Measurements from ENCODE around the gene SFN. TPM values are rescaled to one million over a fixed set of nuclear protein-coding genes. Genes with fewer than 3 reads are reported as not detected.

Gene SFN
- total RNA-seq, 4 donors from 2014 or later, result 0.81 to 51.6 (median 6.9) TPM

DNA sequence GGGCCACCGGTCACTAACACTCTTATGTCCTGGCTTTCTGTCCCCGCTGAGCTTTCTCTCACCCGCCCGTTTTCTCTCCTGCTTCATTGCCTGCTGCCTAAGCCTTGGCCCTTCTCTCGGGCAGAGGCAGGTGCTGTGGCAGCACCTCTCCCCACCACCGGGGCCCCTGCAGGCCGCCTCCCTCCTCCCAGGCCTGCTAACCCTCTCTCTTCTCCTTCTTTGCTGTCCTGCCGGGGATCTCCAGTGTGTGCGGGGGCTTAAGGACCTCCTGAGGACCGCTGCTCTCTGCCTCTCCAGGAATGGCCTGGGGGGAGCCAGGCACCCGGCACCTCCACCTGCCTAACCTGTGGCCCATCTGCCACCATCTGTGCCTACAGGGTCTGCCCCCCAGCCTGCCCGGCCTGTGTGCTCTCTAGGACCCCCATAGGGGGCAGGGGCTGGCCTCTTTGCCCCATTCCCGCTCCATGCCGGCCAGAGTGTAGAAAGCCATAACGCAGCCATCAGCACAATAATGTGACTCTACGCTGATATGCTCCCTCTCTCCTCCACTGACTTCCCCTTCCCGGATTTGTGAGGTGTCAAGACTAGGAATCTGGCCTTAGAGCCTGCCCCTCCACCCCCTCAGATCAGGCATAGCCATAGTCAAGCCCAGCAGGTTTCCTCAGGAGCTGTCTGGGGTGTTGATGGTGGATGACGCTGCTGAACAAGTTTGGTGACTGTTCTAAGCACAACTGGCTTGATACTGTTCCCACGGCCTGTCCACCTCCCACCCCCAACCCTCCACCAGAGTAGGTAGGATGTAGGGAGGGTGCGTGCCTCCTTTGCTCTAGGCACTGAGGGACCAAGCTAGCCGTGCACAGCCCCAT, 6.1 kb upstream of the SFN start:
- H3K9me3 ChIP-seq, result no peaks in the 10 kb centered on the region
- no peak overlapping the region for H3K4me3 ChIP-seq
- peaks cover 0 to 68% of the 10 kb centered on the region in 2 donors for H3K36me3 ChIP-seq
- TF ChIP-seq, protein P1, sequence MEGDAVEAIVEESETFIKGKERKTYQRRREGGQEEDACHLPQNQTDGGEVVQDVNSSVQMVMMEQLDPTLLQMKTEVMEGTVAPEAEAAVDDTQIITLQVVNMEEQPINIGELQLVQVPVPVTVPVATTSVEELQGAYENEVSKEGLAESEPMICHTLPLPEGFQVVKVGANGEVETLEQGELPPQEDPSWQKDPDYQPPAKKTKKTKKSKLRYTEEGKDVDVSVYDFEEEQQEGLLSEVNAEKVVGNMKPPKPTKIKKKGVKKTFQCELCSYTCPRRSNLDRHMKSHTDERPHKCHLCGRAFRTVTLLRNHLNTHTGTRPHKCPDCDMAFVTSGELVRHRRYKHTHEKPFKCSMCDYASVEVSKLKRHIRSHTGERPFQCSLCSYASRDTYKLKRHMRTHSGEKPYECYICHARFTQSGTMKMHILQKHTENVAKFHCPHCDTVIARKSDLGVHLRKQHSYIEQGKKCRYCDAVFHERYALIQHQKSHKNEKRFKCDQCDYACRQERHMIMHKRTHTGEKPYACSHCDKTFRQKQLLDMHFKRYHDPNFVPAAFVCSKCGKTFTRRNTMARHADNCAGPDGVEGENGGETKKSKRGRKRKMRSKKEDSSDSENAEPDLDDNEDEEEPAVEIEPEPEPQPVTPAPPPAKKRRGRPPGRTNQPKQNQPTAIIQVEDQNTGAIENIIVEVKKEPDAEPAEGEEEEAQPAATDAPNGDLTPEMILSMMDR (IDR thresholded peaks at IDR 0.05), result no peak
- TF ChIP-seq POLR2A (IDR thresholded peaks at IDR 0.05), result no peak
- TF ChIP-seq POLR2AphosphoS5 (IDR thresholded peaks at IDR 0.05), result no peak
- TF ChIP-seq EP300 (IDR thresholded peaks at IDR 0.05), result no peak
- WGBS, 2 donors (ENCODE audit: low coverage in 1 of 2), result 83 to 90% methylated on average over 2 to 8 of the region's 21 CpGs
- no peak for ATAC-seq
- H3K27me3 ChIP-seq, result no peaks in the 10 kb centered on the region
- H3K4me1 ChIP-seq, result peaks cover 0 to 9% (median 0%) of the 10 kb centered on the region in 3 donors
- no peak overlapping the region for H3K27ac ChIP-seq

DNA sequence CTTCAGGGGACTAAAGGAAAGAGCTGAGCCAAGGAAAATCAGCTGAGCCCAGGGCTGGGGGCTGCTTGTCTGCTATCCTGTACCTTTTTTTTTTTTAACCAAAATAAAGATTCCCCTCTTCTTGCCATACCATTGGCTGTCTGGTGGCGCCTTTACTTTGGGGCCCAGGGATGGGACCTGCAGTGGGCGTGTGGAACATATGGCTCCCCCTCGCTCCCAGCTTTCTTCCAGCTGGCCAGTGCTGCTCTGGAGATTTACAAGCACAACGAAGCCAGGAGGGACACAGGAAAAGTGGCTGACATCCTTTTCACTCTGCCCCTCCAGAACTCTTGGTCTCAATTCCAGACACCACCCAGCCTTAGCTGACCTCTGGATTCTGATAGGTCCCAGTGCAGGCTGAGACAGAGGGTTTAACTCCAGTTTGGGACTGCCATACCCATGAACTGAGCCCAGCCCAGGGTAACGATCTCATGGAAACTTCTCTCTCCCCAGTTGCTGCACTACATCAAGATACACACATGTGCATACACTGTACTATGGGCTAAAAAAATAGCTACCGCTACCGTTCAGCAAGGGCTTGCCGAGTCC, 5.4 kb upstream of the SFN start:
- Histone ChIP-seq H3K27ac (no peak overlapping the region), H3K9me3 (no peaks in the 10 kb centered on the region), H3K36me3 (peaks cover 0 to 61% of the 10 kb centered on the region in 2 donors), H3K4me1 (peaks cover 0 to 9% (median 0%) of the 10 kb centered on the region in 3 donors), H3K4me3 (no peak overlapping the region), H3K27me3 (no peaks in the 10 kb centered on the region)
- ATAC-seq, result no peak
- 50 to 83% methylated on average over 4 to 5 of the region's 8 CpGs for WGBS, 2 donors (ENCODE audit: low coverage in 1 of 2)
- TF ChIP-seq EP300 (IDR thresholded peaks at IDR 0.05) (no peak), POLR2AphosphoS5 (IDR thresholded peaks at IDR 0.05) (no peak), POLR2A (IDR thresholded peaks at IDR 0.05) (no peak)
- TF ChIP-seq, protein P1 (IDR thresholded peaks at IDR 0.05), result no peak

DNA sequence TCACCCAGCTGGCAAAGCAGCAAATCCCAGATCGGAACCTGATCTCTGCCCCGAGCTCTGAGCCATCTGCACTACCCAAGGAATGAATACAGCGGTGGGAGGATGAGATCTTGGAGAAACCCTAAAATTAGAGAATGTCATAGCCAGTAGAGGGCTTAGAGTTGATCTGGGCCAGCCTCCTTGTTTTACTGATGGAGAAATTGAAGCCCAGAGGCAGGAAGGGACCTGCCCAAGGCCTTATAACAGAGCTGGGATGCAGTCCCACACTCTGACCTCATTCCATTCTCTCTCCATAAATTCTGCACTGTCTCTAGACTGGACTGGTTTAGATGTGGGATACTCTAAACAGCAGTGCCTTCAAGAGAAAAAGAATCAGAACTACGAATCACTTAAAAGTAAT, 4.8 kb upstream of the SFN start:
- H3K27ac ChIP-seq, result peak overlapping the region in 1 of 4 donors; percentile 9
- H3K27me3 ChIP-seq, result no peaks in the 10 kb centered on the region
- H3K9me3 ChIP-seq, result no peaks in the 10 kb centered on the region
- ATAC-seq, result peak; percentile 25
- TF ChIP-seq EP300 (IDR thresholded peaks at IDR 0.05) (no peak), POLR2A (IDR thresholded peaks at IDR 0.05) (no peak), POLR2AphosphoS5 (IDR thresholded peaks at IDR 0.05) (no peak)
- TF ChIP-seq, protein P1 (IDR thresholded peaks at IDR 0.05), result no peak
- H3K4me3 ChIP-seq, result no peak overlapping the region
- peaks cover 0 to 55% of the 10 kb centered on the region in 2 donors for H3K36me3 ChIP-seq
- peaks cover 0 to 4% (median 0%) of the 10 kb centered on the region in 3 donors for H3K4me1 ChIP-seq
- 36 to 48% methylated on average over 1 to 4 of the region's 4 CpGs for WGBS, 2 donors (ENCODE audit: low coverage in 1 of 2)

DNA sequence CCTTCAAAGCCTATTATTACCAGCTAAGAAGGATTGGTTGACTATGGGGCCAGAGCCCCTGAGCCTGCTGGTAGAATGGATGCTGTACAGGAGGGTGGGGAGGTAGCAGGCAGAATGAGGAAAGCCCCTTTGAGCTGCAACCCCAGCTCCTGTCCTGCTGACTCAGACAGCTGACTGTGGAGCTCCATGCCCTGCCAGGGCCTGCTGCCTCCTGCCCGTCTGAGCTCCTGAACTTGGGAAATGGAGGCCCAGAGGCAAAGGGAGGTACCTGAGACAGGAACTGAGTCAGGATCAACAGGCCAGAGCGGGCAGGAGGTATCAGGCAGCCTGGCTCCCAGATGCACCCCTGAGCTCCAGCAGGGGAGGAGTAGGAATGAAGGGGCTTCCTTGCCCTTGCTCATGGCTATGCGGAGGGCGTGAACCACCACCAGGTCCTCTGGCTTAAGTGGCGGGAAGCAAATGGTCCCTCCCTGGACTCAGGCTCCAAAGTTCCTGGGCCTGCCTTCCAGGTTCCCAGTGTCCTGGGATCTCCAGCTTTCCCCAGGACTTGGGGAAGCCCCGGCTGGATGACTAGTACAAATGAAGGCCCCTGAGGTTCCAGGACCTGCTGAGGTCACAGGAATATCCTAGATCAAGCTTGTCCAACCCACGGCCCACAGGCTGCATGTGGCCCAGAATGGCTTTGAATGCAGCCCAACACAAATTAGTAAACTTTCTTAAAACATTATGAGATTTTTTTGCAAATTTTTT, 3.9 kb upstream of the SFN start:
- Histone ChIP-seq H3K4me3 (no peak overlapping the region), H3K4me1 (peaks cover 0 to 7% (median 4%) of the 10 kb centered on the region in 3 donors), H3K9me3 (no peaks in the 10 kb centered on the region), H3K27me3 (no peaks in the 10 kb centered on the region), H3K36me3 (peaks cover 0 to 46% of the 10 kb centered on the region in 2 donors), H3K27ac (no peak overlapping the region)
- WGBS, 2 donors (ENCODE audit: low coverage in 1 of 2), result 73 to 87% methylated on average over 2 to 4 of the region's 7 CpGs
- no peak for TF ChIP-seq EP300 (IDR thresholded peaks at IDR 0.05)
- no peak for TF ChIP-seq POLR2A (IDR thresholded peaks at IDR 0.05)
- TF ChIP-seq POLR2AphosphoS5 (IDR thresholded peaks at IDR 0.05), result no peak
- TF ChIP-seq, protein P1 (IDR thresholded peaks at IDR 0.05), result no peak
- no peak for ATAC-seq

Measured in gastroesophageal sphincter (tissue), 4 donors.